NCI-H128 (cell line): ENCODE results near the gene EFCAB9.
"Not testable (repeated sequence)": the region's sequence is repeated elsewhere in the genome, so short reads cannot be mapped to it uniquely, and the experiment has no call there.

Source experiments
- DNase-seq: peaks from one replicate; lab custom pipeline; 2025; ENCODE audit not compliant: unreplicated experiment; lab: John Stamatoyannopoulos, UW

The EFCAB9 gene

GRCh38 chr5:172193872-172194271 lies at the start of gene EFCAB9:
TSS of gene EFCAB9 (plus strand) at chr5:172194172. CDS start at chr5:172194173, 1 bp downstream.
- DNase-seq, result no peak

DNA sequence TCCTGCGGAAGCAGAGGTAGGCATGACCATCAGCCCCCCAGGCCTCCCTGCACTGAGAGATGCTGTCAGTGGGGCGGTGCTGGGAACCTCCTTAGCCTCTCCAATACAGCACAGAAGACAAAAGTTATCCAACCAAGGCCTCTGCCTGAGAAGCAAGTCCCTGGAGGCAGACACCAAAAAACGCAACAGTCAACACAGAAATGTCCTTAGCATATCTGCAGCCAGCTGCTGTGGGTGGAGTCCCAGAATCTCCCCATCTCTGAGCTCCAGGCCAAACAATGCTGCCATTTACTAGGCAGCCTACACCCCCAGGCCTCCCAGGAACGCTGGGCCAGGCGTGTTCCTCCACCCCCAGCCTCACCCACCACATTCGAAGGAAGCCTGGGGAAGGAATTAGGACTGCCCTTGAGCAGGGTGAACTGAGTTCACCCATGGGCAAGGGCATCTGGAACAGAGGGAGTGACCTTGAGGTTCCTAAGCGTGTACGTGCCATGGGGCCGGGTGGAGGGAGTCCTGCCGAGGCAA lies 49.6 kb upstream of the EFCAB9 start:
- DNase-seq, result no peak

- DNase-seq, result no peak
These were observed 48.8 kb upstream of the EFCAB9 start for GRCh38 chr5:172144931-172145869.

GRCh38 chr5:172145870-172146747 lies 47.9 kb upstream of the EFCAB9 start:
- no peak for DNase-seq

DNA sequence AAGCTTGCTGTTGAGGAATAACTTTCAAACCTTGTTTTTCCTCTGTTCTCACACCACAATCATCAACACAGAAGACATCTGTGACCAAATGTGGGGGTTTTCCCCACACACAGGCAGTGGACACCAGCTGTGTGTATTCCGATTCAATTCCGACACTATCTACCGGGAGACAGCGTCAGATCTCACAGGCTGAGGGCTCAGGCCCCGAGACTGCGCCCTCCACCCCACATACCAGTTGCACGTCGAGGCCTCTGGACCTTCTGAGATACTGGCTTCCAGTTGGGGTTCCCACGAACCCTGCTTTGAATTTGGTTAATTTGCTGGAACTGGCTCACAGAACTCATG lies 47.3 kb upstream of the EFCAB9 start:
- no peak for DNase-seq

- no peak for DNase-seq
These were observed 46.1 kb upstream of the EFCAB9 start for GRCh38 chr5:172147857-172148256.

- DNase-seq, result no peak
These were observed 45.6 kb upstream of the EFCAB9 start for GRCh38 chr5:172148381-172148780.

GRCh38 chr5:172149073-172149472 lies 44.9 kb upstream of the EFCAB9 start:
- DNase-seq, result no peak

- DNase-seq, result not testable (repeated sequence)
These were observed 44.5 kb upstream of the EFCAB9 start for GRCh38 chr5:172149481-172149880.

DNA sequence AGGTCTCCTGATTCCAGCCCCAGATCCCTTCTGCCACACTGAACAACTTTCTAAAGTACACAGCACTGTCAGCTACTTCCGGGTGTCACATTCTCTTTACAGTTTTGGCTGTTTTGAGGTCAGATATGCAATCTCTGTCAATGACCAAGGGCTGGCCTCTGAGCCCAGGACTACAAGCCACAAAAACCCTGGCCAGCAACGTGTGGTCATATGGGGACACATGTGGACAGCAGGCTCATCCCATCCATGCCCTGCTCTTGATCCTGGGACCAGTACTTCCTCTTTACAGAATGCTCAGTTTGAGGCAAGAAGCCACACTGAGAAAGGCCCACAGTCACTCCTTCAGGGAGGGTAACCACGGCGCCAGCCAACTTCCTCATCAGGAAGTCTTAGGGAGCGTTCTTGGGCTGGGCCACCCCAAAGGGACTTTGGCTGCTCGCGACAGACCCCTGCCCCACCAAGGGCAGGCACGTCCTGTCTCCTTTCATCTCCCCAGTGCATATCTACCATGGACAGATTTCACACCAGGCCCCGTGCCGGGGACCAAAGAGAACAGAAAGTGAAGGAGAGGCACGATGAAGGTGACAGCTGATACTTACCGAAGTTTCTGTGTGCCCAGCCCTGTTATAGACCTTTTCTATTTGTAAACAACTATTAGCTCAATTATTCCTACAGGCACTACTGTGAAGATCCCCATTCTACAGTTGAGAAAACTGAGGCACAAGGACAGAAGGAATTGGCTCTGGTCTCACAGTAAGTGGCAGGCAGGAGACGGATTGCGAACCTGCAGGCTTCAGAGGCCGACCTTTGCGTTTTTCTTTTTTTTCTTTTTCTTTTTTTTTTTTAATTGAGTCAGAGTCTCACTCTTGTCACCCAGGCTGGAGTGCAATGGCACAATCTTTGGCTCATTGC lies 43.2 kb upstream of the EFCAB9 start:
- no peak for DNase-seq

GRCh38 chr5:172151661-172152210 lies 42.2 kb upstream of the EFCAB9 start:
- DNase-seq, result no peak

- no peak for DNase-seq
These were observed 40.3 kb upstream of the EFCAB9 start for GRCh38 chr5:172153695-172154094.

GRCh38 chr5:172155101-172155500 lies 38.9 kb upstream of the EFCAB9 start:
- not testable (repeated sequence) for DNase-seq

- no peak for DNase-seq
These were observed 37.4 kb upstream of the EFCAB9 start for GRCh38 chr5:172156541-172156994.

- no peak for DNase-seq
These were observed 35.0 kb upstream of the EFCAB9 start for GRCh38 chr5:172159016-172159415.

DNA sequence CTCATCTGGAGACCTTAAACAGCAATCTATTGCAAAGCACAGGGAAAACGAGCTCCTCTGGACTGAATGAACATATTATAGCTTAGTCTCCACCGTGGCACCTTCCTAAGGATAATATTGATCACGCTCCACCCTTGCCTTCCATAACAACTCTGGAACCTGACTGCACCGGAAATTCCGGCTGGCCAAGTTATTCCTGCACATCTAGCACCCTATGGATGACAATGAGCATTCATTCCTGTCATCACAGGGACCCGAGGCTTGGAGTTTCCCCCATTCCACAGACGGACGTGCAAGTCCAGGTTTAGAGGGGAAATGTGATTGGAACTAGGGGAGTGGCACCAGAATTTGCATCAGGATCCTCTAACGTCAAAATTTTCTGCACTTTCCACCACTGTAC lies 33.5 kb upstream of the EFCAB9 start:
- DNase-seq, result no peak

DNA sequence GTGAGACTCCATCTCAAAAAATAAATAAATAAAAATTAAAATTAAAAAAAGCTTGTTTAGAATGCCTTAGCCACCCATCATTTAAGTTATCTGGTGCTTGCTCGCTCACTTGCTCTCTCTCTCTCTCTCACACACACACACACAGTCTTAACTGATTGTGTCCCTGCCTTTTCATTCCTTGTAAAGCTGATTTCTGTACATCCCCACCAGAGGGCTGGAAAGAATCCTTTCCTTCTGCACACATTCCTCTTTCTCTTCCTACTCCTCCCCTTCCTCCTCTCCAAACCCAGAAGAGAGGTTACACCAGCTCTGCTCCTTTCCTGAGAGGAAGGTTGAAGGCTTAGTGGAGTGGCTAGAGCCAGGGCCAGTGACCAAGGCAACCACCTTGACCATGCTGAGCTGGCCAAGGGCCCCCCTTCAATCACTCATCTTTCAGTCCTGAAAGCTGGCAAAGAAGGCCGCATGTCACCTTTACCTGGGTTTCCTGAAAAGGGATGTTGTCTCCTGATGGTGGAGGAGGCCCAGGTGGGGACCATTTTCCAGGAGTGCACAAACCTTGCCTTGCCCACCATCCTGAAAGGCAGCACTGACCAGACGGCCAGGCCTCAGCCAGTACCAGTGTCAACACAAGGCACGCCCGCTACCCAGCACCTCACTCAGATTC lies 31.5 kb upstream of the EFCAB9 start:
- DNase-seq, result no peak

- no peak for DNase-seq
These were observed 31.0 kb upstream of the EFCAB9 start for GRCh38 chr5:172162987-172163343.

GRCh38 chr5:172163346-172163745 lies 30.6 kb upstream of the EFCAB9 start:
- no peak for DNase-seq

GRCh38 chr5:172164769-172165212 lies 29.2 kb upstream of the EFCAB9 start:
- no peak for DNase-seq
